B cell (primary cell): ENCODE results near the gene PRRG2.

Experiments used
- EZH2 ChIP-seq: IDR thresholded peaks from 2 replicates; pipeline ENCODE4 v1.6.1; 2012; ENCODE audit warnings: borderline replicate concordance, low read depth, mild to moderate bottlenecking, moderate library complexity, low read length; ENCODE audit not compliant: insufficient read depth, poor library complexity, severe bottlenecking
- TF ChIP-seq, protein P1 (sequence below): fragments of 200-600 bp; IDR thresholded peaks from one replicate; pipeline ENCODE4 v1.8.0; 2022; ENCODE audit warnings: antibody characterized with exemption, mild to moderate bottlenecking

DNA sequence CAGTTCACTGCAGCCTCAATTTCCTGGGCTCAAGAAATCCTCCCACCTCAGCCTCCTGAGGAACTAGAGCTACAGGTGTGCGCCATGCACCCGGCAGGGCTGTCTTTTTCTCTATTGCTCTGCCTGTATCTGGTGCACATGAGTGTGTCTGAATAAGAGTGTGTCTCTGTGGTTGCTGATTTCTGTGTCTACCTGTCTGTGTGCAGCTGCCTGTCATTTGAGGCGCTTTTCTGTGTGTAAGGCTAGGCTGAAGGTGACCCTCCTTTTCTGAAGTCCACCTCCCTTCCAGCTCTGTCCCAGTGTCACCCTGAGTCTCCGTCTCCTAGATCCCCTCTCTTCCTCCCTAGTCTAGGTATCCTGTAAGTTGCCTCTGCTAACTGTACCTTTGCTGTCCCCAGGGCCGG lies 8.4 kb downstream of the PRRG2 start:
- TF ChIP-seq, protein P1, sequence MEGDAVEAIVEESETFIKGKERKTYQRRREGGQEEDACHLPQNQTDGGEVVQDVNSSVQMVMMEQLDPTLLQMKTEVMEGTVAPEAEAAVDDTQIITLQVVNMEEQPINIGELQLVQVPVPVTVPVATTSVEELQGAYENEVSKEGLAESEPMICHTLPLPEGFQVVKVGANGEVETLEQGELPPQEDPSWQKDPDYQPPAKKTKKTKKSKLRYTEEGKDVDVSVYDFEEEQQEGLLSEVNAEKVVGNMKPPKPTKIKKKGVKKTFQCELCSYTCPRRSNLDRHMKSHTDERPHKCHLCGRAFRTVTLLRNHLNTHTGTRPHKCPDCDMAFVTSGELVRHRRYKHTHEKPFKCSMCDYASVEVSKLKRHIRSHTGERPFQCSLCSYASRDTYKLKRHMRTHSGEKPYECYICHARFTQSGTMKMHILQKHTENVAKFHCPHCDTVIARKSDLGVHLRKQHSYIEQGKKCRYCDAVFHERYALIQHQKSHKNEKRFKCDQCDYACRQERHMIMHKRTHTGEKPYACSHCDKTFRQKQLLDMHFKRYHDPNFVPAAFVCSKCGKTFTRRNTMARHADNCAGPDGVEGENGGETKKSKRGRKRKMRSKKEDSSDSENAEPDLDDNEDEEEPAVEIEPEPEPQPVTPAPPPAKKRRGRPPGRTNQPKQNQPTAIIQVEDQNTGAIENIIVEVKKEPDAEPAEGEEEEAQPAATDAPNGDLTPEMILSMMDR: no peak
- no peak for TF ChIP-seq EZH2
